BJ (cell line): ENCODE measurements around the gene JOSD2. TPM values are rescaled to one million over a fixed set of nuclear protein-coding genes. Genes with fewer than 3 reads are reported as not detected.

Experiments
- CTCF ChIA-PET: fragments of 350-600 bp; formaldehyde crosslinking; extraction: SDS; loops from one replicate; lab custom pipeline; 2021; ENCODE audit warnings: antibody characterized with exemption, inconsistent platforms; lab: Yijun Ruan, JAX
- POLR2A ChIA-PET: fragments of 300-600 bp; sonication (Branson Sonifier 250); formaldehyde crosslinking; extraction: SDS; loops from one replicate; lab custom pipeline; 2021; ENCODE audit warnings: antibody characterized with exemption; lab: Charles Lee
- DNase-seq: peaks from one replicate; pipeline ENCODE4 v3.0.0-alpha.2; 2011; ENCODE audit warnings: low read depth
- H3K27me3 ChIP-seq: 2 replicates; pipeline ENCODE4 v1.6.0; 2011; ENCODE audit warnings: low read length; ENCODE audit not compliant: control insufficient read depth, insufficient read depth
- H3K36me3 ChIP-seq: 2 replicates; pipeline ENCODE4 v1.5.1; 2011; ENCODE audit warnings: low read length; ENCODE audit not compliant: control insufficient read depth, insufficient read depth
- H3K4me3 ChIP-seq: 2 replicates; pipeline ENCODE4 v1.5.1; 2011; ENCODE audit warnings: low read depth, mild to moderate bottlenecking, control low read depth, low read length
- polyA plus RNA-seq: library from polyadenylated mRNA; depleted of rRNA; stranded (reverse); fragments of >200 nt; gene quantifications from 2 replicates; pipeline ENCODE4 v1.2.3, GENCODE V29; 2011
- TF ChIP-seq, protein P1 (sequence below): IDR thresholded peaks from 2 replicates; pipeline ENCODE4 v1.5.1; 2011; ENCODE audit warnings: low read depth, mild to moderate bottlenecking, control low read depth, inconsistent platforms, low read length, moderate library complexity; ENCODE audit not compliant: insufficient read depth

JOSD2 gene
- polyA plus RNA-seq, 1 experiment = 44.9 TPM

DNA sequence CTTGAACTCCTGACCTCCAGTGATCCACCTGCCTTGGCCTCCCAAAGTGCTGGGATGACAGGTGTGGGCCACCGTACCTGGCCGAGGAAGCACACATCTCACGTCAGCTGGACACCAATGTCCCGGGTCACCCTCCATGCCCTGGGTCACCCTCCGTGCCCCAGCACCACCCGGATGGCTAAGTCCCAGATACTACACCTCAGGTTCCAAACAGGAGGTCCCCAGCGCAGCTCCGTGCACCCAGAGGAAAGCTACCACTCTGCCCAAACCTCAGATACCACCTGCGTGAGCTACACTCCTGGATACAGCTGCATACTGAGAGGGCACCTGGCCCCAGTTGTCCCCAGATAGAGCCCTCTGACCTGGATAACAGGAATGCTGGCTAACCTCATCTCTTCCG lies 43.2 kb upstream of the JOSD2 start:
- Histone ChIP-seq H3K4me3 (no peak overlapping the region), H3K36me3 (no peaks in the 10 kb centered on the region), H3K27me3 (peaks cover 4% of the 10 kb centered on the region; the same call in 1 of the 2 replicates)
- TF ChIP-seq, protein P1, sequence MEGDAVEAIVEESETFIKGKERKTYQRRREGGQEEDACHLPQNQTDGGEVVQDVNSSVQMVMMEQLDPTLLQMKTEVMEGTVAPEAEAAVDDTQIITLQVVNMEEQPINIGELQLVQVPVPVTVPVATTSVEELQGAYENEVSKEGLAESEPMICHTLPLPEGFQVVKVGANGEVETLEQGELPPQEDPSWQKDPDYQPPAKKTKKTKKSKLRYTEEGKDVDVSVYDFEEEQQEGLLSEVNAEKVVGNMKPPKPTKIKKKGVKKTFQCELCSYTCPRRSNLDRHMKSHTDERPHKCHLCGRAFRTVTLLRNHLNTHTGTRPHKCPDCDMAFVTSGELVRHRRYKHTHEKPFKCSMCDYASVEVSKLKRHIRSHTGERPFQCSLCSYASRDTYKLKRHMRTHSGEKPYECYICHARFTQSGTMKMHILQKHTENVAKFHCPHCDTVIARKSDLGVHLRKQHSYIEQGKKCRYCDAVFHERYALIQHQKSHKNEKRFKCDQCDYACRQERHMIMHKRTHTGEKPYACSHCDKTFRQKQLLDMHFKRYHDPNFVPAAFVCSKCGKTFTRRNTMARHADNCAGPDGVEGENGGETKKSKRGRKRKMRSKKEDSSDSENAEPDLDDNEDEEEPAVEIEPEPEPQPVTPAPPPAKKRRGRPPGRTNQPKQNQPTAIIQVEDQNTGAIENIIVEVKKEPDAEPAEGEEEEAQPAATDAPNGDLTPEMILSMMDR = no peak
- POLR2A ChIA-PET = no interaction called here
- no peak for DNase-seq
- CTCF ChIA-PET = interaction anchor here (0.6 to 4.3 kb wide), 2 partner anchors 17 to 42 kb away, joined by 3 to 37 read pairs; no protein-coding TSS in a partner anchor

DNA sequence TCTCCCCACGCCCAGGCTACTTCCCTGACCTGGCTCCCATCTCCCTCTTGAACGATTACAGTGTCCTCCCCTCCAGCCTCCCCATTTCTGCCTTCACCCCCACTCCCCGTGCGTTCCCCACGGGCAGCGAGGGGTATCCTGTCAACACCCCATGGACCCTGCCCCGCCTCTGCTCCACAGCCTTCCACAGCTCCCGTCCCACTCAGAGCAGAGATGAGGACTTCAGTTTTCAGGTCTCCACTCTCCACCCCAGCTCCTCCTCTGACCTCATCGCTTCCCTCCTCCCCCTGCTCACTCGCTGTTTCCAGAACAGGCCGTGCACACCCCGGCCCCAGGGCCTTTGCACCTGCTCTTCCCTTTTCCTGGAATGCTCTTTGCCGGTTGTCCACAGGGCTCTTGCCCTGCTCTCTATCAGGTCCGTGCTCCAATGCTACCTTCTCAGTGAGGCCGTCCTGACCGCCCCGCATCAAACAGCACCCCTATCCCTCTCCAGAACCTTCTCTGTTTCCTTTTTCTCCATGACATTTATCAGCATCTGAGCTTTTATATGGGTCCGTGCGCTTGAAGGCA lies 42.2 kb upstream of the JOSD2 start:
- no peaks in the 10 kb centered on the region for H3K36me3 ChIP-seq
- ChIA-PET CTCF (no interaction called here), POLR2A (no interaction called here)
- peaks cover 4% of the 10 kb centered on the region; the same call in 1 of the 2 replicates for H3K27me3 ChIP-seq
- DNase-seq = no peak
- no peak overlapping the region for H3K4me3 ChIP-seq
- TF ChIP-seq, protein P1 = no peak

DNA sequence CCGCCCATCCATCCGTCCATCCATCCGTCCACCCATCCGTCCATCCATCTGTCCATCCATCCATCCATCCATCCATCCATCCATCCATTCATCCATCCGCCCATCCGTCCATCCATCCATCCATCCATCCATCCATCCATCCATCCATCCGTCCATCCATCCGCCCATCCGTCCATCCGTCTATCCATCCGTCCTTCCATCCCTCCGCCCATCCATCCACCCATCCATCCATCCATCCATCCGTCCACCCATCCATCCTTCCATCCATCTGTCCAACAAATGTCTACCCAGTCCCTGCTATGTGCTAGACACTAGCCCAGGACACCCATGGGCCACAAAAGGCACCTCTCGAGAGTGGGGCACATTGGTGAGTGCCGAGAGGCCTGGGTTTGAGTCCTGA lies 41.5 kb upstream of the JOSD2 start:
- no peaks in the 10 kb centered on the region for H3K36me3 ChIP-seq
- no peak for DNase-seq
- no peak overlapping the region for H3K4me3 ChIP-seq
- TF ChIP-seq, protein P1 = no peak
- H3K27me3 ChIP-seq = peaks cover 4% of the 10 kb centered on the region; the same call in 1 of the 2 replicates
- ChIA-PET POLR2A (no interaction called here), CTCF (no interaction called here)

GRCh38 chr19:50551715-50552187 lies 40.8 kb upstream of the JOSD2 start:
- ChIA-PET POLR2A (no interaction called here), CTCF (no interaction called here)
- H3K4me3 ChIP-seq = no peak overlapping the region
- H3K36me3 ChIP-seq = no peaks in the 10 kb centered on the region
- H3K27me3 ChIP-seq = peaks cover 4% of the 10 kb centered on the region; the same call in 1 of the 2 replicates
- DNase-seq = no peak
- TF ChIP-seq, protein P1 = no peak

DNA sequence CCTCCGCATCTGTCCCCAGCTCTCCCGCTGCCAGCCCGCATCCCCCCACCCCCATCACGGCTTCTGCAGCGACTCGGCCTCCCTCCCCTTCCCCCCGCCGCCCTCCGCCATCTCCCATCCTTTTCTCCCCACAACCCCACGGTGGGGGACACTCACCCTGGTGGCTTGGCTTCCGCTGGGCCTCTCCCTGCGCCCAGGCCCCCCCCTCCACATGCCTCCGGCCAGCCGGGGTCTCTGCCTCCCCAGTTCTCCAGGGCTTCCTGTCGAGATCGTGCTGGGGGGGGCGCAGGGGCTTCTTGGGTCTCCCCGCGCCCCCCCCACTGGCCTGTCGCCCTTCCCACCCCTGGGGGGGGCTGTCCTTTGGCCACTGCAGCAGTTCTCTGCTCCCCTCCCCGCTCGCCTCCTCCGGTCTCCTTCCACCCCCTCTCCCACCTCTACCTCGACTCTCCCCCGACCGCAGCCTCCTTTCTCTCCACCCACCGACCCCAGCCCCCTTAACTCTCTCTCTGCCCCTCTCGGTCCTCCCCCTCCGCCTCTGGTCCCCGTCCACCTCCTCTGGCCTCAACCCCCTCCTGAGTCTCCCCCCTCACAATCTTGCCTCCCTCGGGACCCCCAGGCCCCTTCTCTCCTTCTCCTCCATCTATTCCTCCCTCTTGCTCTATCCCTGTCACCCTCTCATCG lies 40.2 kb upstream of the JOSD2 start:
- peaks cover 4% of the 10 kb centered on the region; the same call in 1 of the 2 replicates for H3K27me3 ChIP-seq
- no peak overlapping the region for H3K4me3 ChIP-seq
- ChIA-PET CTCF (no interaction called here), POLR2A (no interaction called here)
- TF ChIP-seq, protein P1 = no peak
- H3K36me3 ChIP-seq = no peaks in the 10 kb centered on the region
- DNase-seq = no peak
